HEK293 (cell line): ENCODE results near the gene C6orf89.

Experiments used
- EGR2 ChIP-seq: fragments of 450-650 bp; formaldehyde crosslinking; IDR thresholded peaks from 2 replicates; pipeline ENCODE4 v1.5.1; 2016; ENCODE audit warnings: low read depth, missing biosample characterization, missing genetic modification characterization
- GLI2 ChIP-seq: fragments of 450-650 bp; formaldehyde crosslinking; IDR thresholded peaks from 2 replicates; pipeline ENCODE4; 2017; ENCODE audit warnings: missing biosample characterization, missing genetic modification characterization, low read depth, borderline replicate concordance
- GLI4 ChIP-seq: fragments of 450-650 bp; formaldehyde crosslinking; IDR thresholded peaks from 2 replicates; pipeline ENCODE4 v1.5.1; 2016; ENCODE audit warnings: missing biosample characterization, missing genetic modification characterization
- GLIS2 ChIP-seq: fragments of 450-650 bp; formaldehyde crosslinking; IDR thresholded peaks from 2 replicates; pipeline ENCODE4 v1.5.1; 2016; ENCODE audit warnings: missing biosample characterization, missing genetic modification characterization
- IKZF3 ChIP-seq: fragments of 450-650 bp; IDR thresholded peaks from 2 replicates; pipeline ENCODE4 v1.5.0; 2018; ENCODE audit warnings: missing biosample characterization, mild to moderate bottlenecking, missing genetic modification characterization, moderate library complexity
- KLF9 ChIP-seq: fragments of 450-650 bp; formaldehyde crosslinking; IDR thresholded peaks from 2 replicates; pipeline ENCODE4 v1.5.1; 2016; ENCODE audit warnings: missing biosample characterization, missing genetic modification characterization, low read depth
- OVOL3 ChIP-seq: fragments of 450-650 bp; formaldehyde crosslinking; IDR thresholded peaks from 2 replicates; pipeline ENCODE4 v1.5.1; 2016; ENCODE audit warnings: missing biosample characterization, missing genetic modification characterization
- SCRT2 ChIP-seq: fragments of 450-650 bp; formaldehyde crosslinking; IDR thresholded peaks from 2 replicates; pipeline ENCODE4 v1.5.1; 2016; ENCODE audit warnings: missing biosample characterization, missing genetic modification characterization
- SETDB1 ChIP-seq: IDR thresholded peaks from one replicate; pipeline ENCODE4 v1.6.1; 2017; ENCODE audit warnings: mild to moderate bottlenecking, low read length, moderate library complexity, mixed read lengths; ENCODE audit not compliant: insufficient read length
- YY2 ChIP-seq: fragments of 450-650 bp; formaldehyde crosslinking; IDR thresholded peaks from 2 replicates; pipeline ENCODE4 v1.5.1; 2016; ENCODE audit warnings: missing biosample characterization, missing genetic modification characterization
- ZNF10 ChIP-seq: fragments of 450-650 bp; formaldehyde crosslinking; IDR thresholded peaks from 2 replicates; pipeline ENCODE4 v1.5.1; 2017; ENCODE audit warnings: missing biosample characterization, missing genetic modification characterization
- ZNF133 ChIP-seq: fragments of 450-650 bp; formaldehyde crosslinking; IDR thresholded peaks from 2 replicates; pipeline ENCODE4 v1.5.1; 2016; ENCODE audit warnings: missing biosample characterization, missing genetic modification characterization
- ZNF221 ChIP-seq: fragments of 450-650 bp; formaldehyde crosslinking; IDR thresholded peaks from 2 replicates; pipeline ENCODE4 v1.5.1; 2017; ENCODE audit warnings: missing biosample characterization, missing genetic modification characterization, borderline replicate concordance
- ZNF223 ChIP-seq: fragments of 450-650 bp; formaldehyde crosslinking; IDR thresholded peaks from 2 replicates; pipeline ENCODE4 v1.5.1; 2016; ENCODE audit warnings: missing biosample characterization, missing genetic modification characterization
- ZNF280D ChIP-seq: fragments of 450-650 bp; formaldehyde crosslinking; IDR thresholded peaks from 2 replicates; pipeline ENCODE4 v1.5.1; 2016; ENCODE audit warnings: missing biosample characterization, missing genetic modification characterization
- ZNF292 ChIP-seq: fragments of 450-650 bp; formaldehyde crosslinking; IDR thresholded peaks from 2 replicates; pipeline ENCODE4 v1.5.1; 2016; ENCODE audit warnings: low read depth, missing biosample characterization, missing genetic modification characterization, borderline replicate concordance
- ZNF341 ChIP-seq: fragments of 450-650 bp; formaldehyde crosslinking; IDR thresholded peaks from 2 replicates; pipeline ENCODE4; 2016; ENCODE audit warnings: low read depth, missing biosample characterization, missing genetic modification characterization
- ZNF354C ChIP-seq: fragments of 450-650 bp; formaldehyde crosslinking; IDR thresholded peaks from 2 replicates; pipeline ENCODE4 v1.5.1; 2016; ENCODE audit warnings: missing biosample characterization, missing genetic modification characterization, low read depth, borderline replicate concordance
- ZNF398 ChIP-seq: fragments of 450-650 bp; formaldehyde crosslinking; IDR thresholded peaks from 2 replicates; pipeline ENCODE4 v1.5.1; 2017; ENCODE audit warnings: missing biosample characterization, missing genetic modification characterization
- ZNF404 ChIP-seq: fragments of 450-650 bp; formaldehyde crosslinking; IDR thresholded peaks from 2 replicates; pipeline ENCODE4 v1.5.1; 2017; ENCODE audit warnings: missing biosample characterization, missing genetic modification characterization
- ZNF416 ChIP-seq: fragments of 450-650 bp; formaldehyde crosslinking; IDR thresholded peaks from 2 replicates; pipeline ENCODE4 v1.5.1; 2016; ENCODE audit warnings: missing biosample characterization, missing genetic modification characterization
- ZNF473 ChIP-seq: fragments of 450-650 bp; formaldehyde crosslinking; IDR thresholded peaks from 2 replicates; pipeline ENCODE4 v1.5.1; 2017; ENCODE audit warnings: missing biosample characterization, missing genetic modification characterization
- ZNF514 ChIP-seq: fragments of 450-650 bp; formaldehyde crosslinking; IDR thresholded peaks from 2 replicates; pipeline ENCODE4 v1.5.1; 2016; ENCODE audit warnings: missing biosample characterization, missing genetic modification characterization
- ZNF544 ChIP-seq: fragments of 450-650 bp; formaldehyde crosslinking; IDR thresholded peaks from 2 replicates; pipeline ENCODE4 v1.5.0; 2017; ENCODE audit warnings: missing biosample characterization, missing genetic modification characterization
- ZNF624 ChIP-seq: fragments of 450-650 bp; formaldehyde crosslinking; IDR thresholded peaks from 2 replicates; pipeline ENCODE4 v1.5.1; 2017; ENCODE audit warnings: missing biosample characterization, missing genetic modification characterization
- ZNF677 ChIP-seq: fragments of 450-650 bp; IDR thresholded peaks from 2 replicates; pipeline ENCODE4 v1.5.0; 2018; ENCODE audit warnings: missing biosample characterization, mild to moderate bottlenecking, missing genetic modification characterization, moderate library complexity
- ZNF777 ChIP-seq: fragments of 450-650 bp; formaldehyde crosslinking; IDR thresholded peaks from 2 replicates; pipeline ENCODE4 v1.5.1; 2017; ENCODE audit warnings: missing biosample characterization, missing genetic modification characterization, borderline replicate concordance
- ZNF792 ChIP-seq: fragments of 450-650 bp; formaldehyde crosslinking; IDR thresholded peaks from 2 replicates; pipeline ENCODE4 v1.5.1; 2016; ENCODE audit warnings: missing biosample characterization, missing genetic modification characterization
- ZSCAN4 ChIP-seq: fragments of 450-650 bp; formaldehyde crosslinking; IDR thresholded peaks from 2 replicates; pipeline ENCODE4 v1.5.1; 2017; ENCODE audit warnings: missing biosample characterization, missing genetic modification characterization
- TF ChIP-seq, protein P1 (sequence below): fragments of 450-650 bp; formaldehyde crosslinking; IDR thresholded peaks from 2 replicates; pipeline ENCODE4 v1.5.1; 2016; ENCODE audit warnings: missing biosample characterization, missing genetic modification characterization, borderline replicate concordance
- TF ChIP-seq, protein P2 (sequence below): fragments of 450-650 bp; formaldehyde crosslinking; optimal IDR thresholded peaks from 2 replicates; pipeline ENCODE3; 2016; ENCODE audit warnings: missing biosample characterization, mild to moderate bottlenecking, missing genetic modification characterization

C6orf89 gene

DNA sequence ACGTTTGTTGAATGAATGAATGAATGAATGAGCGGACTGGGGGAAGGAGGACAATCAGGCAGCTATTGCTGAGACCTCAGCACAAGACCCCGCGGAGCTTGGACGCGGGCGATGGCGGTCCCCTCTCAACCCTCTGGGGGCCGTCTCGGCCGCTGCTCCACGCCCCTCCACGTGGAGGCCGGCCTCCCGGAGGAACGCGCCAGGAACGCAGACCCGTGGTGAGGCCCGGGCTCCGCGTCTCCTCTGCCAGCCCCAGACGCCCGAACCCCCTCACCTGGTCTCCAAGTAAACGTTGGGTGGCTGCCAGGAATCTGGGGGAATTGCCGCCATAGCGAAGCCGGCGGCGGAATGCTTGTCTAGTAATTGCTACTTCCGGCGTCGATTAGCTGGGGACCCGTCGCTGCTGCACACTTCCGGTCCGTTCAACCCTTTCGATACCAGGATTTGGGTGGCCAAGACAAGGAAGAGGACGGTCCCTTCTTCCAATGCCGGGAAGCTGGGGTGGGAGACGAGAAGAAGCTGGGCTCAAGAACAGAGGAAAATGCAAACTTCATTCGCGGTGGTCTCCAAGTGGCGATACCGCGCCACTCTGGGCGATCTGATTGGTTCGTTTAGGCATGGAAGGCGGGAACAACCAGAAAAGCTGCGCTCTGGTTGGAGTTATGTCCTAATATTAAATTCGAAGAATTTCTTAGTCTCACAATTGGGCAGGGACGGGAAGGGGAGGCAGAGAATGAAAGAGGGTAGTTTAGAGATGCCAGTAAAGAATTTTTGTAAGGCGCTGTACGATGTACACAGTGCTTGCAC, 11.1 kb upstream of the C6orf89 start, which contains the start of gene PPIL1 (continued):
- no peak for TF ChIP-seq ZNF624 (tag by site-specific recombination)
- peak; percentile 95 for TF ChIP-seq GLIS2 (tag by site-specific recombination)
- TF ChIP-seq ZNF404 (tag by site-specific recombination): no peak
- TF ChIP-seq ZNF416 (tag by site-specific recombination): no peak
- no peak for TF ChIP-seq ZNF221 (tag by site-specific recombination)
- TF ChIP-seq GLI2 (tag by site-specific recombination): no peak
- TF ChIP-seq ZNF792 (tag by site-specific recombination): peak; percentile 57; the same call in 1 of the 2 replicates
- peak; percentile 92; the same call in 1 of the 2 replicates for TF ChIP-seq ZNF777 (tag by site-specific recombination)
- peak; percentile 67 for TF ChIP-seq ZNF341 (tag by site-specific recombination)
- no peak for TF ChIP-seq ZNF133
- peak; percentile 68 for TF ChIP-seq ZNF398 (tag by site-specific recombination)
- TF ChIP-seq ZNF544 (tag by site-specific recombination): no peak
- peak; percentile 57; the same call in 1 of the 2 replicates for TF ChIP-seq ZNF280D (tag by site-specific recombination)
- no peak for TF ChIP-seq SETDB1
- TF ChIP-seq ZNF514 (tag by site-specific recombination): no peak
- TF ChIP-seq, protein P1, sequence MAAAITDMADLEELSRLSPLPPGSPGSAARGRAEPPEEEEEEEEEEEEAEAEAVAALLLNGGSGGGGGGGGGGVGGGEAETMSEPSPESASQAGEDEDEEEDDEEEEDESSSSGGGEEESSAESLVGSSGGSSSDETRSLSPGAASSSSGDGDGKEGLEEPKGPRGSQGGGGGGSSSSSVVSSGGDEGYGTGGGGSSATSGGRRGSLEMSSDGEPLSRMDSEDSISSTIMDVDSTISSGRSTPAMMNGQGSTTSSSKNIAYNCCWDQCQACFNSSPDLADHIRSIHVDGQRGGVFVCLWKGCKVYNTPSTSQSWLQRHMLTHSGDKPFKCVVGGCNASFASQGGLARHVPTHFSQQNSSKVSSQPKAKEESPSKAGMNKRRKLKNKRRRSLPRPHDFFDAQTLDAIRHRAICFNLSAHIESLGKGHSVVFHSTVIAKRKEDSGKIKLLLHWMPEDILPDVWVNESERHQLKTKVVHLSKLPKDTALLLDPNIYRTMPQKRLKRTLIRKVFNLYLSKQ (tag by site-specific recombination): no peak; the same call in 1 of the 2 replicates
- TF ChIP-seq ZNF10 (tag by site-specific recombination): no peak; the same call in none of the 2 replicates
- TF ChIP-seq ZNF354C: no peak
- TF ChIP-seq ZNF473 (tag by site-specific recombination): no peak
- TF ChIP-seq KLF9 (tag by site-specific recombination): peak; percentile 91
- TF ChIP-seq YY2 (tag by site-specific recombination): peak; percentile 94
- TF ChIP-seq ZNF677 (tag by site-specific recombination): 0 out of 2 replicates have a peak, but pooled peaks have one; percentile 14
- peak; percentile 94 for TF ChIP-seq IKZF3 (tag by site-specific recombination)
- no peak for TF ChIP-seq EGR2 (tag by site-specific recombination)
- TF ChIP-seq ZSCAN4 (tag by site-specific recombination): peak; percentile 40; the same call in 1 of the 2 replicates
- TF ChIP-seq, protein P2, sequence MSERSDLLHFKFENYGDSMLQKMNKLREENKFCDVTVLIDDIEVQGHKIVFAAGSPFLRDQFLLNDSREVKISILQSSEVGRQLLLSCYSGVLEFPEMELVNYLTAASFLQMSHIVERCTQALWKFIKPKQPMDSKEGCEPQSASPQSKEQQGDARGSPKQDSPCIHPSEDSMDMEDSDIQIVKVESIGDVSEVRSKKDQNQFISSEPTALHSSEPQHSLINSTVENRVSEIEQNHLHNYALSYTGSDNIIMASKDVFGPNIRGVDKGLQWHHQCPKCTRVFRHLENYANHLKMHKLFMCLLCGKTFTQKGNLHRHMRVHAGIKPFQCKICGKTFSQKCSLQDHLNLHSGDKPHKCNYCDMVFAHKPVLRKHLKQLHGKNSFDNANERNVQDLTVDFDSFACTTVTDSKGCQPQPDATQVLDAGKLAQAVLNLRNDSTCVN (tag by site-specific recombination): peak; percentile 47
- no peak for TF ChIP-seq ZNF223 (tag by site-specific recombination)
- peak; percentile 84 for TF ChIP-seq OVOL3 (tag by site-specific recombination)
- peak; percentile 36; the same call in 1 of the 2 replicates for TF ChIP-seq SCRT2 (tag by site-specific recombination)
- peak; percentile 76; the same call in 1 of the 2 replicates for TF ChIP-seq GLI4 (tag by site-specific recombination)
- TF ChIP-seq ZNF292 (tag by site-specific recombination): no peak
